OCI-M2 (cell line): ENCODE results near the gene LYPD1.

Experiments used
- DNase-seq: peaks from one replicate; lab custom pipeline; 2025; ENCODE audit not compliant: unreplicated experiment; lab: John Stamatoyannopoulos, UW

Gene LYPD1

DNA sequence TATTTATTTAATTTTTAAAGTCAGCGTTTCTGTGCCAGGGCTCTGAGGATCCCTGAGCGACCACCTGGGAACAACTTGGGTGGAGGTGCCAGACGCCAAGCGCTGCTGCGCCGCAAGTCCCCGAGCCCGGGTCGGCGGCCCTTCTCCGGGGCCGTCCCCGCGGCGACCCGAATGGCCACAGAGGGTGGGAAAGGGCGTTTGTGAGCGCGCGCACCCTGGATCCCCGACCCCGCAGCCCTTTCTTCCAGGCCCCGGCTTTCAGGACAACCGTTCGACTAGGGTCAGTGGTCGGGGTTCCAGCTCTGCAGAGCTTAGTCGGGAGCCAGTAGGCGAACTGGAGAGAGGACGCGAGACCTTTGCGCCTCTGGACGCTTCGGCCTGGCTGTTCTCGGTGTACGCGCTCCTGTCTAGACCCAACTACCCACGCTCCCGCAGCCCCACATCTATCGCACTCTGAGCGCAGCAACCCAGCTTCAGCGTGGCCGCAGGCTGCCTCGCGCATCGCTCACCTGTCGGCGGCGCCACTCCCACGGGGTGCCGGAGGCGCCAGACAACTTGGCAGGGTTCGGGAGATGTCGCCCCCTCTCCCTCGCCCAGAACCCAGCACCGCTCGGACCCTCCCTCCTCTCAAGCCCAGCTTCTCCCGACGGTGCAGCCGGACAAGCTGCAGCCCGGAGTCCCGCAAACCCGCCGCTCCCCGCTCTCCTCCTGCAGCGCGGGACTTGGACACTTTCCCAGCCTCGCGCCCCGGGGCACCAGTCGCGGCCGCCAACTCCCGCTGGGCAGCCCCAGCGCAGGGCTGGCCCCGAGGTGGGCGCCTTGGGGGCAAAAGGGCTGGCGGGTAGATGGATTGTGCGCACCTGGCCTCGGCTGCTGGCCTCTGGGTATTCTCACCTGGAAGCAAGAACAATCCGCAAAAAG, 758 bp downstream of the LYPD1 start:
- DNase-seq, result no peak

DNA sequence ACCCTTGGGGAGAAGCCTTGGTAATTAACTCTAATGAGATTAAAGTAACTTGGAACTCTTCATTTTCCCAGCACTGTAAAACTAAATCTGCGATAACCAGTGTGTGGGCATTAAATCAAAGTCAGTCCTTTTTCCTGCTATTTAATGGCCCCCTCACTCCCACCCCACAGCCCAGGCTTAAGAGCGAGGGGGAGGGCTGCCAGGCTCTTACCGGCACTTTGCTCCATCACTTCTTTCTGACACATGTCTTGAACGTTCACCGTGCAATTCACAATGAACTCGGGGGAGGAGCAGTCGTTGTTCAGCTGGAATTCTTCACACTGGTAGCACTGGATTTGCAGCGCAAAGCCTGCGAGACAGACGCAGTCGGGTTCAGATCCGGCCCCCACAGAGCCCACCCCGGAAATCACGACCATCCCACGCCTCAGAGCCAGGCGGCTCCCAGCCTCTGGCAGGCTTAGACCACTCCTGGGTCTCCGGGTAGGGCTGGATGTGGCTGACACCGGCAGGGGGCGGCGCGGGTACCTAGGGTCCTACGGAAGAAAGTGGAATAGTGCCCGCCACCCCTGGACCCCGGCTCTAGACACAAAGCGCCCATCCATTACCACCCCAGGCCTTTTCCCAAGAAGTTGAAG, 1.7 kb downstream of the LYPD1 start:
- no peak for DNase-seq

DNA sequence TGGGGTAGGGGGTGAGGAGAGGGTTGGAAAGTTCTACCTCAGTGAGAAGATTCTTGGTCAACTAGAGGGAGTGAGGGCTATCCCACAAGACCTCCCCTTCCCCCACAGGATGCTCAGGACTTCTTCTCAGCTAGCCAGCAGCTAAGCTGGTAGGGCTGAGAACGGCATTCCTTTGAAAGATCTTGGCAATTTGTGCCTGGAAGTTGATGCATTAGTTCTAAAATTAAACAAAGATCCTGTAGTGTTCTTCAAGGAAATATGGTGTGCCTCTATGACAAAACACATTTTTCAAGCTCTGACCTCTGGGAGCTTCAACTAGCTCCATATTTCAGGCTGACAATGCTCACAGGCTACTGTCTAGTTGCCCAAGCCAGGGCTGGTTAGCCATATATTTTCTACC, 2.3 kb downstream of the LYPD1 start:
- no peak for DNase-seq

- no peak for DNase-seq
Observed at GRCh38 chr2:132665401-132666140, 4.4 kb downstream of the LYPD1 start.

- no peak for DNase-seq
Observed at GRCh38 chr2:132664096-132664495, 5.9 kb downstream of the LYPD1 start.

GRCh38 chr2:132662732-132663131, 7.3 kb downstream of the LYPD1 start:
- no peak for DNase-seq

- DNase-seq, result no peak
Observed at GRCh38 chr2:132659331-132659730, 10.7 kb downstream of the LYPD1 start.

GRCh38 chr2:132656266-132656975, 13.6 kb downstream of the LYPD1 start:
- DNase-seq, result no peak

DNA sequence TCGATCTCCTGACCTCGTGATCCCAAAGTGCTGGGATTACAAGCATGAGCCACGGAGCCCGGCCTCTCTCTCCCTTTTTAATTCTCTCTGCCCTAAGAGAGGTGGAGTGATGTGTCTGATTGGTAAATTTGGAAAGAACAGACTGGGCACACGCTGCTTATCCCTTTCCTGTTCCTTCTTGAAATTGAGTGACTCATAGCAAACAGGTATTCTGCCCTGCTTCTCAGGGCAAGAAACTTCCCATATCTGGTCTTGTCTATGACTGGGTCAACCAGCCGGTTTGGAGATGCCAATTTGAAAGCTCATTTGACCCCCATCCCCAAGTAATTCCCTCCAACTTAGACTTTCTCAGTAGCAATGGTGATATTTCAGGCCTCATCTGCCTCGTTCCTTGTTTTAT, 15.0 kb downstream of the LYPD1 start:
- no peak for DNase-seq

- DNase-seq, result no peak
Observed at GRCh38 chr2:132654335-132654734, 15.7 kb downstream of the LYPD1 start.

- no peak for DNase-seq
Observed at GRCh38 chr2:132652474-132652873, 17.5 kb downstream of the LYPD1 start.

- DNase-seq, result no peak
Observed at GRCh38 chr2:132651115-132652045, 18.6 kb downstream of the LYPD1 start.

DNA sequence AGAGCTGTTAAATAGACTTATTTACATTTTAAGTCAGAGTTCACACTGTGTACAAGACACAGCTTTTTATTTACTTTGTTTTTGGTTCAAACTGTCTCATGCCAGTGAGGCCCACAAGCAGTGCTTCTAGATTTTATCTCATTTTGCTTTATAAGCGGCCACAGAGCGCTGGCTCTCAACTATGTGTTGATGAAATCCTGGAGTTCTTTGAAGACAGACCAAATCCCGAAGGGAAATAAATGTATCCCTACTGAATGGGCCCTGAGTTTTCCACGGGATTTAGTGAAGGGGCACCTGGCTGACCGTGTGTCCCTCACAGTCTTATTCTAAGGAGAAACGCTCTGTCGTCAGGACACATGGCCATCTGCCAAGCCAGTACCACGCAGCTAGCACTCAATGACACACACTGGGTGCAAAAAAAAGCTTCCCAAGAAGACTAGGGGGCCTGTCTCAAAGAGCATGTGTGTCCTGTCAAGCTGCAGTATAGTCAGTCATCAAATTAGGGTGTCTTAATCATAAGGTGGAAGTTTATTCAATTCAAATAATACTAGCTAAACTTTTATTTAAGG, 23.4 kb downstream of the LYPD1 start:
- DNase-seq, result no peak

DNA sequence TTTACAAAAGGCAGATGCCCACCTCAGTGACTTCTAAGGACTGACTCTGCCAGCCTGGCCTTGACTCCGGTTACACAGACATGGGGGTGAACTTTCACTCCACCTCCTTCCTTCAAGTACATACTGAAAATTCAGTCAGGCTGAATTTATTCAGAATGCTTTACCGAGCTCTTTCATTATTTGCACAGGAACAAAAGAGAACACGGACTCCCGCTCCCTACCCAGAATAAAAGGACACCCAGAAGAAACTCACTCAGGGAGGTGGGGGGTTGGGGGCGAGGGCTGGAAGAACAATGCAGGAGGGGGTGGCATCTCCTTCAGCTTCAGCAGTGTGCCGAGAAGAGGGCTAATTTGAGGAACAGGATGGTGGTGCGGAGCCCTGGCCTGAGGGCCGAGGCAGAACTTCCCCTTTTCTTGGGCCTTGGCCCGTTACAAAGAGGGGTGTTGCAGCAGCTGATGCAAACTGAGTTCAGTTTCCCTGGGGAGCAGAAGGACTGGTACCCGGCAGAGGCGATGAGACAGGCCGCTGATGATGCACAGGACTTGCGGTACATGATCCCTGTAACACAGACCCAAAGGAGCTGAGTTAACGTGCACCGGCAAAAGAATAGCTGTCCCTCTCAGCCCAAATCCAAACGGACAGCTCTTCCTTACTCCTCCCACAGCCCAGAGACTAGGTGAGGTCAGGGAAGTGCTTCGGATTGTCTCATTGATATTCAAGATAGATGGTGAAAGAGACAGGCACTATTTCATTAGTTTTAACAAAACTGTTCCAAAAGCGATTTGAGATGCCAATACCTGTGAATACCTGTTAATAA, 24.1 kb downstream of the LYPD1 start:
- no peak for DNase-seq

DNA sequence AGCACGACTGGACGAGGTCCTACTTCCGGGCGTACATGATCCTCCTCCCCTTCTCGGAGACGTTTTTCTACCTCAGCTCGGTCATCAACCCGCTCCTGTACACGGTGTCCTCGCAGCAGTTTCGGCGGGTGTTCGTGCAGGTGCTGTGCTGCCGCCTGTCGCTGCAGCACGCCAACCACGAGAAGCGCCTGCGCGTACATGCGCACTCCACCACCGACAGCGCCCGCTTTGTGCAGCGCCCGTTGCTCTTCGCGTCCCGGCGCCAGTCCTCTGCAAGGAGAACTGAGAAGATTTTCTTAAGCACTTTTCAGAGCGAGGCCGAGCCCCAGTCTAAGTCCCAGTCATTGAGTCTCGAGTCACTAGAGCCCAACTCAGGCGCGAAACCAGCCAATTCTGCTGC, 24.8 kb downstream of the LYPD1 start:
- no peak for DNase-seq

DNA sequence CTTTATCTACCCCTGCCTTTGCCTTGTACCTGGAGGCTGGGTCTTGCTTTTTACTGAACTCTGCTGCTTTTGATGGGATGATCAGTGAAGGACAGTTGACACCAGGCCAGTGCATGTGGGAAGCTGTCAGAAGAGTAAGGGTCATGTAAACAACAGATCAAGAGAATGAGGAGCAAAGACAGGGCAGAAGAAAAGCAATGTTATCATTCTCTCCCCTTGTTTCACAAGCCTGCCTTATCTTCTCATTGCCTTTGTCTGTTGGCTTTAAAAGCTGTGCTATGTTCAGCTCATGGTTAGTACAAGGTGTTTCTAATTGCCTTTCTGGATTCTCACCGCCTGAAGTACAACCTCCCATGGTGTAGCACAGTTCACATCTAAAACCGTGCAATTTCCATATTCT, 27.6 kb downstream of the LYPD1 start:
- DNase-seq, result no peak

GRCh38 chr2:132641819-132642218, 28.2 kb downstream of the LYPD1 start:
- no peak for DNase-seq

- DNase-seq, result no peak
Observed at GRCh38 chr2:132640116-132640515, 29.9 kb downstream of the LYPD1 start.
